ENCODE measurements around the gene CYP24A1. TPM values are rescaled to one million over a fixed set of nuclear protein-coding genes. Genes with fewer than 3 reads are reported as not detected.

The CYP24A1 gene
- polyA plus RNA-seq, 3 donors = not detected

DNA sequence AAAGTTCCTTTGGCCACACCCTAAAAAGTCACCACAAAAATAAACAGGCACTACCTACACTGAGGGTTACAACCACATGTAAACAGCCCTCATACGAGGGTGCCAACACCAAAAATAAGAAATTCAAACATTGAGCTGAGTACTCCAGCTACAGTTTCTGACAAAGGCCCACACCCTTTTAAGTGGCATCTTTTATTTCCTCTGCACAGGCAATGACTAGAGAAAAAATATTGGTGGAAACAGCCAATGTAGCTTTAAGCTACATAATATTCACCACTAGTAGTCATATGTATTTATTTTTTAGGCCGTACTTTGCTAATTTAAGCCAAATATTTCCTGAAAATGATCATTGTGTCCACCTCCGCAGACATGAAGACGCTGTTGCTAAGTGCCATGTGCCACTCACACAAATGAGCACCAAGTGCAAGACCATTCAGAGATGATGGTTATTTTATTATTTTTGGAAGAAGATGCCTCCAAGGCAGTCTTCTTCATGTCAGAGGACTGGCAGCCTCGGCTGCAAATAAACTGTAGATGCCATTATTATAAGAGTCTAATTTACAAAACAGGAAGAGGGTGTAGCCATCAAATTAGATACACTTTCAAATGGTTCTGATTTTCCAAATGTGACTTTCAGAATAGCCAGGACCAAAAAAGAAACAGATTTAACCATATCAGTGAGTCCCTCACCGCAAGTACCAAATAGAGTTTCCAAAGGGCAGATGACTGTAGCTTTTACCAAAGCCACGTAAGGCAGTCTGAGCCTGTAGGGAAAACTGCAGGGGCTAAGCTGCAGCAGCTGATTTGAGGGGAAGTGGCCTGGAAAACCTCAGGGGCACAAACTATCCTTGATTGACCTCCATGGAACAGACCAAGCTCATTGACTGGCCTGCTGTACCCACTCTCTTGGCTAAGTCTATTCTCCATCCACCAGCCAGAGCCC, 13.4 kb downstream of the CYP24A1 start:
- H3K36me3 ChIP-seq (replicated peaks in 1 of 2; ENCODE audit: control insufficient read depth in 1 of 2, insufficient read depth in 2 of 2, low read length in 2 of 2) = no peaks in the 10 kb centered on the region
- Mint-ChIP-seq H3K36me3 (no peaks in the 10 kb centered on the region), H3K4me1 (no peaks in the 10 kb centered on the region), H3K9me3 (no peaks in the 10 kb centered on the region), H3K4me3 (no peak overlapping the region), H3K27me3 (ENCODE audit: low read depth in 3 of 3) (peaks cover 13 to 34% (median 19%) of the 10 kb centered on the region in 3 donors), H3K27ac (no peak overlapping the region)
- H3K4me1 ChIP-seq (ENCODE audit: control insufficient read depth in 1 of 2, insufficient read depth in 2 of 2, low read length in 2 of 2) = no peaks in the 10 kb centered on the region
- no peaks in the 10 kb centered on the region for H4K20me1 ChIP-seq (ENCODE audit: insufficient read depth, low read length)
- H3K9me3 ChIP-seq (replicated peaks in 1 of 2; ENCODE audit: control insufficient read depth in 1 of 2, insufficient read depth in 1 of 2, low read length in 2 of 2) = no peaks in the 10 kb centered on the region
- H3K9ac ChIP-seq (ENCODE audit: insufficient read depth, low read length, poor library complexity, severe bottlenecking) = no peak overlapping the region
- H3K79me2 ChIP-seq (ENCODE audit: insufficient read depth, low read length) = no peaks in the 10 kb centered on the region
- H2AFZ ChIP-seq (ENCODE audit: insufficient read depth, low read depth, low read length, poor library complexity, severe bottlenecking) = no peak overlapping the region
- no peak overlapping the region for H3K4me2 ChIP-seq (replicated peaks; ENCODE audit: extremely low read depth, low read length, poor library complexity, severe bottlenecking)
- no peak overlapping the region for H3K27ac ChIP-seq (ENCODE audit: low read depth in 1 of 2, low read length in 2 of 2)
- intact Hi-C loops (cut with micrococcal nuclease) = no loop called here
- DNase-seq = no peak
- H3K4me3 ChIP-seq (replicated peaks in 1 of 3; ENCODE audit: low read depth in 2 of 3, low read length in 3 of 3) = no peak overlapping the region
- WGBS (ENCODE audit: insufficient coverage) = 93% methylated on average over 4 of the region's 7 CpGs
- peaks cover 7 to 9% of the 10 kb centered on the region in 2 donors for H3K27me3 ChIP-seq (ENCODE audit: control insufficient read depth in 2 of 2, insufficient read depth in 2 of 2, low read length in 2 of 2)
- TF ChIP-seq CTCF (IDR thresholded peaks at IDR 0.05) = no peak

DNA sequence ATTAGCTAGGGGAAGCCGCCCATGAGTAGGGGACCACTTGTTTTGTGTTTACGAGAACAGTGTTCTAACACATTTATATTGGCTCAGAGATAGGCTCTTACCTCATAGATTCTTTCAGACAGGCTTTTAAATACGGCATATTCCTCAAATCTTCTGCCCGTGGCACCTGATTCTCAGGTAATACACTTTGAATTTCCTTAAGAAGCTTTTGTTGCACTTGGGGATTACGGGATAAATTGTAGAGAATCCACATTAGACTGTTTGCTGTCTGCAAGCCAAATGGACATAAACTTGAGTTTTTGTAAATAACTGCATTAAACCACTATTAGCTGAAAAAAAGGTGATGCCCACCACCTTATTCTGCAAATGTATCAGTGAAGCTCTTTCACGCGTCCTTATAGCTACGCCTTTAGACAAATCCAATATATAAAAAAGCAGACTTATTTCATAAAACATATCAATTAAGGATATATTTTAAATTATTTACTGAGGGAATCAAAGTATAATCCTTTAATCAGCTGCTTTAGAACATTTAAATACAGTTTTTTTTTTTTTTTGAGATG, 14.8 kb downstream of the CYP24A1 start:
- H3K4me1 Mint-ChIP-seq = no peaks in the 10 kb centered on the region
- no peak overlapping the region for H3K4me3 Mint-ChIP-seq
- no peak overlapping the region for H3K27ac ChIP-seq (ENCODE audit: low read depth in 1 of 2, low read length in 2 of 2)
- no peak overlapping the region for H3K9ac ChIP-seq (ENCODE audit: insufficient read depth, low read length, poor library complexity, severe bottlenecking)
- H3K9me3 Mint-ChIP-seq = no peaks in the 10 kb centered on the region
- no peaks in the 10 kb centered on the region for H3K36me3 ChIP-seq (replicated peaks in 1 of 2; ENCODE audit: control insufficient read depth in 1 of 2, insufficient read depth in 2 of 2, low read length in 2 of 2)
- no peaks in the 10 kb centered on the region for H3K4me1 ChIP-seq (ENCODE audit: control insufficient read depth in 1 of 2, insufficient read depth in 2 of 2, low read length in 2 of 2)
- H2AFZ ChIP-seq (ENCODE audit: insufficient read depth, low read depth, low read length, poor library complexity, severe bottlenecking) = no peak overlapping the region
- H4K20me1 ChIP-seq (ENCODE audit: insufficient read depth, low read length) = no peaks in the 10 kb centered on the region
- DNase-seq = no peak
- H3K36me3 Mint-ChIP-seq = no peaks in the 10 kb centered on the region
- no peak overlapping the region for H3K4me2 ChIP-seq (replicated peaks; ENCODE audit: extremely low read depth, low read length, poor library complexity, severe bottlenecking)
- no peaks in the 10 kb centered on the region for H3K79me2 ChIP-seq (ENCODE audit: insufficient read depth, low read length)
- peaks cover 15 to 24% (median 20%) of the 10 kb centered on the region in 3 donors for H3K27me3 Mint-ChIP-seq (ENCODE audit: low read depth in 3 of 3)
- H3K9me3 ChIP-seq (replicated peaks in 1 of 2; ENCODE audit: control insufficient read depth in 1 of 2, insufficient read depth in 1 of 2, low read length in 2 of 2) = no peaks in the 10 kb centered on the region
- WGBS (ENCODE audit: insufficient coverage) = no CpG with 5 or more reads among the region's 8 CpGs
- H3K27ac Mint-ChIP-seq = no peak overlapping the region
- TF ChIP-seq CTCF (IDR thresholded peaks at IDR 0.05) = no peak
- H3K4me3 ChIP-seq (replicated peaks in 1 of 3; ENCODE audit: low read depth in 2 of 3, low read length in 3 of 3) = no peak overlapping the region
- H3K27me3 ChIP-seq (ENCODE audit: control insufficient read depth in 2 of 2, insufficient read depth in 2 of 2, low read length in 2 of 2) = peaks cover 7 to 9% of the 10 kb centered on the region in 2 donors
- intact Hi-C loops (cut with micrococcal nuclease) = no loop called here

Data from CD14-positive monocyte (primary cell).